Pancreas (tissue), 10 donors: Measurements from ENCODE around the gene ERCC8. TPM values are rescaled to one million over a fixed set of nuclear protein-coding genes. Genes with fewer than 3 reads are reported as not detected.

Experiments
- ATAC-seq, 4 donors: fragments of 200-7000 bp; cut with Tn5 transposase; one replicate each; pipeline versions ENCODE4 v1.8.0 to v1.9.1; 2020; ENCODE audit warnings: mild to moderate bottlenecking in 4 of 4, moderate library complexity in 4 of 4
- DNase-seq, 6 donors: peaks; one replicate each; pipeline ENCODE4 v3.0.0-alpha.2; 2020
- FAIRE-seq: peaks from 2 replicates; lab custom pipeline; 2012; peaks lifted over from hg19 to GRCh38; lab: Jason Lieb, UNC
- H3K27ac ChIP-seq, 4 donors: fragments of 200-600 bp; sonication (generic); 1 replicate in 3 of 4; 2 replicates in 1 of 4; pipeline versions ENCODE4 v1.5.0 to v1.8.0; 2020
- H3K27me3 ChIP-seq, 4 donors: fragments of 200-600 bp; one replicate each; pipeline ENCODE4 v1.8.0; 2021
- H3K36me3 ChIP-seq, 3 donors: fragments of 200-600 bp; sonication (generic) in 1 of 3; one replicate each; pipeline versions ENCODE4 v1.5.0 to v1.8.0; 2020 to 2021
- H3K4me1 ChIP-seq, 3 donors: fragments of 200-600 bp; one replicate each; pipeline ENCODE4 v1.8.0; 2021
- H3K4me3 ChIP-seq, 4 donors: fragments of 200-600 bp; sonication (generic) in 2 of 4; one replicate each; pipeline versions ENCODE4 v1.5.0 to v1.8.0; 2020 to 2021
- H3K9me3 ChIP-seq, 4 donors: fragments of 200-600 bp; one replicate each; pipeline ENCODE4 v1.8.0; 2021
- WGBS, 2 donors: extraction: QIAGEN DNeasy Blood & Tissue Kit; methylation state at CpG; one replicate each; pipeline ENCODE4 v1.1.7; 2013; 5-methylcytosine and 5-hydroxymethylcytosine counted together
- intact Hi-C, 3 donors: fragments of 100-400 bp; cut with DNase I; formaldehyde crosslinking; loops; one replicate each; pipeline versions ENCODE4 v1.11.1 to v1.14.2; 2022
- polyA plus RNA-seq, 2 donors: library from polyadenylated mRNA; stranded (reverse); fragments of 200-250 nt; gene quantifications; one replicate each; pipeline ENCODE4 v1.2.3, GENCODE V29; 2013
- total RNA-seq, 6 donors: library from RNA; stranded (reverse); fragmentation: NEBNext Ultra II Directional in 4 of 6; extraction: Animal tissue kit (Norgen Biotek cat#: 25700) in 4 of 6; gene quantifications; one replicate each; pipeline versions ENCODE4 v1.2.1 to v1.2.4, GENCODE V29; 2021 to 2023
- TF ChIP-seq, protein P1 (sequence below), 4 donors: fragments of 200-600 bp; sonication (generic) in 3 of 4; IDR thresholded peaks; one replicate each; pipeline versions ENCODE4 v1.5.0 to v1.8.0; 2021; ENCODE audit warnings: antibody characterized with exemption in 4 of 4
- donor health status: healthy with polysubstance abuse.
- donor health status: DM: no; HTN: no; CAD: no; lungs with moderate emphysema.
- donor health status: DM: no; HTN: no; CAD: no.
- donor health status: control.
- donor health status: control.
- donor health status: Bipolar disorder and iron deficiency.
- donor health status: DM: yes; HTN: yes; CAD: no.
- donor health status: DM: no; HTN: no; CAD: no.
- donor health status: DM: no; HTN: no; CAD: no.
- donor health status: DM: yes; HTN: yes; CAD: no.

The ERCC8 gene
- total and polyA plus RNA-seq, 8 donors: 2.6 to 5.0 (median 4.0) TPM

DNA sequence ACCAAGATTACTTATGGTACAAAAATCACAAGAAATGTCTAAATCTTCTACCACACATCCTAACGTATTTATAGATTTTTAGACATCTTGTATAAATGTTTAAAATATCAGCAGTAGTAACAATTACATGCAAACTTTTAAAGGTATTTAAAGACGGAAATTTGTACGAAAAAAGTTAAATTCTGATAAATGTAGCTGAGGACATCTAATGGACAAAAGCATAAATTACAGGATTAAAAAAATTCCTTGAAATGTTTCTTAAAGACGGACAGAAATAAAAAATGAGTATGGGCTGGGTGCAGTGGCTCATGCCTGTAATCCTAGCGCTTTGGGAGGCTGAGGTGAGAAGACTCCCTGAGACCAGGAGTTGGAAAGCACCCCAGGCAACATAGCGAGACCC lies 15.8 kb downstream of the ERCC8 start:
- Histone ChIP-seq H3K27me3 (no peaks in the 10 kb centered on the region), H3K4me3 (no peak overlapping the region), H3K9me3 (no peaks in the 10 kb centered on the region), H3K4me1 (peaks cover 9 to 12% (median 11%) of the 10 kb centered on the region in 3 donors), H3K27ac (no peak overlapping the region), H3K36me3 (no peaks in the 10 kb centered on the region)
- DNase-seq (no peak), FAIRE-seq (peak; percentile 47), ATAC-seq (no peak)
- TF ChIP-seq, protein P1, sequence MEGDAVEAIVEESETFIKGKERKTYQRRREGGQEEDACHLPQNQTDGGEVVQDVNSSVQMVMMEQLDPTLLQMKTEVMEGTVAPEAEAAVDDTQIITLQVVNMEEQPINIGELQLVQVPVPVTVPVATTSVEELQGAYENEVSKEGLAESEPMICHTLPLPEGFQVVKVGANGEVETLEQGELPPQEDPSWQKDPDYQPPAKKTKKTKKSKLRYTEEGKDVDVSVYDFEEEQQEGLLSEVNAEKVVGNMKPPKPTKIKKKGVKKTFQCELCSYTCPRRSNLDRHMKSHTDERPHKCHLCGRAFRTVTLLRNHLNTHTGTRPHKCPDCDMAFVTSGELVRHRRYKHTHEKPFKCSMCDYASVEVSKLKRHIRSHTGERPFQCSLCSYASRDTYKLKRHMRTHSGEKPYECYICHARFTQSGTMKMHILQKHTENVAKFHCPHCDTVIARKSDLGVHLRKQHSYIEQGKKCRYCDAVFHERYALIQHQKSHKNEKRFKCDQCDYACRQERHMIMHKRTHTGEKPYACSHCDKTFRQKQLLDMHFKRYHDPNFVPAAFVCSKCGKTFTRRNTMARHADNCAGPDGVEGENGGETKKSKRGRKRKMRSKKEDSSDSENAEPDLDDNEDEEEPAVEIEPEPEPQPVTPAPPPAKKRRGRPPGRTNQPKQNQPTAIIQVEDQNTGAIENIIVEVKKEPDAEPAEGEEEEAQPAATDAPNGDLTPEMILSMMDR (IDR thresholded peaks at IDR 0.05): no peak
- 55 to 75% methylated on average over 6 of the region's 6 CpGs for WGBS, 2 donors
- intact Hi-C loops: no loop called here

DNA sequence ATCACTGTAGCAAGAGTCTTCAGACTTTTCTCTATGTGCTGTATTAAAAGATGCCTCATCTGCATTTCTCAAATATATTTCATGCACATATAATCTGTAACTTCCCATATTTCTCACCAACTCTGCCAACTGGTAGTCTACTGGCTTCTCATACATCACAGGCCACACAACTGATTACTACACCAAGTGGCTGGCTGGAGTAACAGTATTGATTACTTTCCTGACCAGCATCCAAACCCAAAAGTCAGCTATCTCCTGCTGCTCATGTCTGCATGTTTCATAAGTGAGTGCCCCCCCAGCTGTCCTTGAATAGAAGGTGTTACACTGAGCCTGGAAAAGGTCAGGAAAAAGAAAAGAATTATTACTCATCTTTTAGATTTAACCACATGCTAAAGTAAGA lies 17.4 kb downstream of the ERCC8 start:
- FAIRE-seq: no peak
- ATAC-seq: peak in 3 of 4 donors; percentile 32 to 70 (median 67)

DNA sequence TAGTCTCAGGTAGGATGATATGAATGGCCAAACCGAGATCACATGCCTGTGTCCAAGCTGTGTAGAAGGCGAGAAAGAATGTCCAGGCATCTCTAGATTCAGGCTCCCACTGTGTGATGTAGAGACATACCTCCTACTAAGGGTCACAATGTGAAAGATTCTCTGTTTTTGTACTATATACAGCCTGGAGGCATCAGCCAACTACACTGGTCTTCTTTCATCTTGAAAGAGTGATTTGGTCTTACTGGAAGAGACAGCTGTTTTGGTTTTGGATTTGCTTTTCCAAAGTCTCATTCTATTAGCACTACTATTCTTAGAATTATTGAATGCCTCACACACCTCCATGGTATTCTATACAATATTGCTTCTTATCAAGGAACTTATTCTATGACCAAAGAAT lies 26.4 kb downstream of the ERCC8 start:
- intact Hi-C loops: no loop called here
- TF ChIP-seq, protein P1 (IDR thresholded peaks at IDR 0.05): no peak
- no peaks in the 10 kb centered on the region for H3K36me3 ChIP-seq
- no peak overlapping the region for H3K27ac ChIP-seq
- ATAC-seq (no peak), DNase-seq (no peak), FAIRE-seq (no peak)
- H3K4me1 ChIP-seq: no peaks in the 10 kb centered on the region
- WGBS, 2 donors: 94 to 100% methylated on average over 2 of the region's 2 CpGs
- H3K9me3 ChIP-seq: no peaks in the 10 kb centered on the region
- H3K27me3 ChIP-seq: no peaks in the 10 kb centered on the region
- H3K4me3 ChIP-seq: no peak overlapping the region

More for the DNA sequence above, 17.4 kb downstream of the ERCC8 start:
- Histone ChIP-seq H3K4me3 (no peak overlapping the region), H3K36me3 (no peaks in the 10 kb centered on the region), H3K27ac (no peak overlapping the region), H3K4me1 (peaks cover 9 to 12% (median 11%) of the 10 kb centered on the region in 3 donors), H3K9me3 (no peaks in the 10 kb centered on the region), H3K27me3 (no peaks in the 10 kb centered on the region)
- TF ChIP-seq, protein P1 (IDR thresholded peaks at IDR 0.05): no peak
- peak in 1 of 6 donors; percentile 6 for DNase-seq
- intact Hi-C loops: no loop called here

DNA sequence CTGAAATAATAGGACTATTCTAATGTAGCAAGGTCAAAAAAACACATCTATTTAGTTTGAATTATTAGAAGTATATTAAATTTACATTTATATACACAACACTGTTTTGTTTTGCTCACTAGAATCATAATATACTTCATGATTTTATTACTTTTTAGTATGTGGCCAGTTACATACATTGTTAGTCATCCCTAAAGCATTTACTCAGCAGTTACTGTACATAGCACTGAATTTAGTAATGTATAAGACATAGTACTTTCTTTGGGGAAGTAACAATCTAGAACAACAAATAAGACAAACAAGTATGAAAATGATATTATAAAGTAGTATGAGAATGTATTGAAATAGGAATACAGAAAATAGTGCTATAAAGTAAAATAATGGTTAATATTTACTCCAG lies 28.2 kb downstream of the ERCC8 start:
- TF ChIP-seq, protein P1 (IDR thresholded peaks at IDR 0.05): no peak
- H3K9me3 ChIP-seq: no peaks in the 10 kb centered on the region
- FAIRE-seq (no peak), ATAC-seq (no peak), DNase-seq (no peak)
- H3K4me3 ChIP-seq: no peak overlapping the region
- intact Hi-C loops: no loop called here
- no peaks in the 10 kb centered on the region for H3K36me3 ChIP-seq
- no peaks in the 10 kb centered on the region for H3K27me3 ChIP-seq
- H3K4me1 ChIP-seq: no peaks in the 10 kb centered on the region
- H3K27ac ChIP-seq: no peak overlapping the region

DNA sequence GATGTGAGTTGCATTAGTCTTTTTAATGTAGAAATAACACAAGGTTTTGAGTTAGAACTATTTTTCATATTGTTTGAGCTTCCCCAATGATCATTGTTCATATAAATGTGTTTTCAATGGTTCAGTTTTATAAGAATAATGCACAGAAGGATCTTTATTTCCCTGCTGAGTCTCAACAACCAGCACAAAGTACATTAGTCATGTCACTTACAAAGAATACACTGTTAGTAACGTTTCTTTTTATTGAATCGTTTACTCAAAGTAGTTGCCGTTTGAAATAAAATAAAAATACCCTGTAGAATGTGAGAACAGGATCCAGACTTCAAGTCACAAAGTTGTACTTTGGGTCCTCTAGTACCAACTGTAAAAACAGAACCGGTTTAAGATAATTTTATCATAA lies 41.5 kb downstream of the ERCC8 start:
- Histone ChIP-seq H3K4me3 (no peak overlapping the region), H3K36me3 (no peaks in the 10 kb centered on the region), H3K27ac (no peak overlapping the region), H3K9me3 (no peaks in the 10 kb centered on the region), H3K4me1 (no peaks in the 10 kb centered on the region), H3K27me3 (no peaks in the 10 kb centered on the region)
- FAIRE-seq: no peak
- DNase-seq: no peak
- ATAC-seq: no peak
- TF ChIP-seq, protein P1 (IDR thresholded peaks at IDR 0.05): no peak
- 55 to 60% methylated on average over 4 of the region's 4 CpGs for WGBS, 2 donors
- intact Hi-C loops: no loop called here
